COLO668 (cell line): ENCODE data around the gene GALNT18.

Experiments used
- DNase-seq: peaks from one replicate; lab custom pipeline; 2025; ENCODE audit not compliant: unreplicated experiment; lab: John Stamatoyannopoulos, UW

Gene GALNT18

DNA sequence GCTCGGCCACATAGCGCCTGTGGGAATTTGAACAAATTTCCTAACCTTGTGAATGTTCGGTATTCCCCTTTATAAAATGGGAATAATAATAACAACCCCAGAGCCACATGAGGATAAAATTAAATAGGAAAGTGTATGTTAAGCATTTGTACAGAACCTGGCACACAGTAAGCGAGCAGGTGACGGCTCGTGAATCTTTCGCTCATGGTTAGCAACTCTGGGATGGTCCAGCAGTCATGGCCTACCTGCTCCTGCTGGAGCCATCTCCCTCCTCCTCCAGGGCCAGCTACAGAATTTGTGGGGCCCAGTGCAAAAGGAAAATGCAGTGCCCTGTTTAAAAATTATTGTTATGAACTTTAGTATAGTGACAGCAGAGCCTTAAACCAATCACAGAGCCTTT, 180.3 kb downstream of the GALNT18 start:
- DNase-seq, result no peak

DNA sequence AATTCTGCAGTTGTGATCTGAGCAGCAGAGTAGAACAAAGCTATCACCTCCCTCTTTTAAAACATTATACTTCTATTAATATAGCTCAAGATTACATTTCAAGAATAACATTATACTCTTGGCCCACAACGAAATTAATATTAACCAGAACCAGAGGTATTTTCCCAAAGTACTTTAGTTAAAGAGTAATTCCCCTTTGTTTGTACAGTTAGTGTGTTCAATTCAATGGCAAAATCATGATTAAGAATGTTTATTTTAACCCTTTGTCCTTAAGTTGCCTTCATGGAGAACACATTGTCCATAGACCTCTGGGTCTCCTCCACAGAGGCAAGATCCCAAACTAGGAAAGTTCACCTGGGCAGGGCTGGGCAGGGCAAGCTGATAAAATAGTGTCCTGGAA, 180.7 kb downstream of the GALNT18 start:
- no peak for DNase-seq

DNA sequence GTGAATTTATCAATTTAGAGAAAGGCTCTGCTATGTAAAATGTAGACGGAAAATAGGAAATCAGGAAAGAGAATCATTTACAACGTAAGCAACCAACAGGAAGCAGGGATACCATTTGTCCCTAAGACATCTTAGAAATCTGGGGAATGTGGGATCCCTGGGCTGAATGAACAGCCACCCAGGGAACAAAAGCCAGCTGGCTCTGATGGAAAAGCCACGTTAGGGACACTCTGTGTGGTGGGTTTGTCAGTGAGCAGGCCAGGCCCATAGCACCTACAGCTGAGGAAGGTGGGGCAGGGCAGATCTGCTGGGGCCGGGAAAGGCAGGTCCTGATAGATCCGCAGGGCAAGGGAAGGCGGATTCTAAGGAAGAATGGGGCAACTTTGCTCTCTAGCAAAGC, 181.7 kb downstream of the GALNT18 start:
- DNase-seq, result no peak

- no peak for DNase-seq
Observed at GRCh38 chr11:11439591-11439990, 182.2 kb downstream of the GALNT18 start.

DNA sequence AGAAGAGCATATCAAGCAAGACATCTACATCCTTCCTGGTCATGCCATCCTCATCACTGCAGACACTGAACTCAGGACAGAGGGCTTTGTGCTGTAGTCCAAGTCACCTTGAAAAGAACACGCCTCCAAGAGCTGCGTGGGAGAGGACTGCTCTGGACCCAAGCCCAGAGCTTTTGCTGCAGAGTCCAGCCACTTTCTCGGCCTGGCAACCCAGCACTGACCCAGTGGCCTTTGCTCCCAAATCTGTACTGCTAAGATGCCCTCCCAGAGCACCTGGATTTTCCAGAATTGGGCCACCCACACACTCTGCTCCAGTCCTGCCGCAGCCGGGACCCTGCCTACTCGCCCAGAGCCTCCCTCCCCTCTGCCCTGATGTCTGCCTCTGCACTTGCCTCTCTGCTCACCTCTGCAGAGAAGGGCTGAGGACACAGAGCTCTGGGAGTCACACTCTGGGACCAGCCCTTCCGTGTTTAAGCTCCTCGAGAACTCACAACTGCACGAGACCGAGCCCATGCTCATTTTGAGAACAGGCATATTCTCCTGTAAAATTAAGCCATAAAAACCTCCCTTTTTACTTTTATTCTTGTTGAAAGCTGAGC, 185.0 kb downstream of the GALNT18 start:
- no peak for DNase-seq

- DNase-seq, result no peak
Observed at GRCh38 chr11:11435635-11436034, 186.2 kb downstream of the GALNT18 start.

DNA sequence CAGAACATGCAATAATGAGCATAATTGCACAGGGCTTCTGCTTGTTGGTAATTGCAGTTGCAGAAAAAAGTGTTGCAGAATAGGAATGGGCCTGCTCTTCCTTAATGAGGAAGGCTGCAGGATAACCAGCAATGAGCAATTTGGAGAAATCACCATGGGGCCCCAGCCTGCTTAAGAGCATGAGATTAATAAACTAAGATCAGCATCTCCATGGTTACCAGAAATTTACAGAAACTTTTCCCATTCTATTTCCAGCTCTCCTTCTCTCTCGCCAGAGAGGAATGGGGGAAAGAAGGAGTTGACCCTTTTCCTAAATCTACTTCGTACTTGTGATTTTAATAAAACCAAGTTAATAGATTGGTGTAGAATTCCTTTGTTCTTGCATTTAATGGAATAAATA, 187.8 kb downstream of the GALNT18 start:
- DNase-seq, result no peak

- no peak for DNase-seq
Observed at GRCh38 chr11:11432621-11433319, 189.0 kb downstream of the GALNT18 start.

DNA sequence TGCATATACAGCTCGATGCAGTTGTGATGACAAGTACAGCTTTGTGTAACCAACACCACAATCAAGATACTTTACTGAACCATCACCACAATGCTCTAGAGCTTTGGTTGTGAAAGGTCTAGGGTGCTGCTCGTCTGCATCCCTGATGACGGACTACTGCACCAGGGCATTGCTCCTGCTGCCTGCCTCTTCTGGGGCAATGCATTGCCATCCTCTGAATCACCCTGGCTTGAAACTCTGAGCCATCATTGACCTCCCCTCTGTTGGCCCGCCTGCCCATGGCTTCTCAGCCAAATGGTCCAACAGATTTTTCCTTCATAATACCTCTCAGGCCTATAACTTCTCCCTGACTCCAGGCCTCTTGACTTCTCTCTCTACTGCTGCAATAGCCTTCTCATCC, 191.4 kb downstream of the GALNT18 start:
- no peak for DNase-seq

DNA sequence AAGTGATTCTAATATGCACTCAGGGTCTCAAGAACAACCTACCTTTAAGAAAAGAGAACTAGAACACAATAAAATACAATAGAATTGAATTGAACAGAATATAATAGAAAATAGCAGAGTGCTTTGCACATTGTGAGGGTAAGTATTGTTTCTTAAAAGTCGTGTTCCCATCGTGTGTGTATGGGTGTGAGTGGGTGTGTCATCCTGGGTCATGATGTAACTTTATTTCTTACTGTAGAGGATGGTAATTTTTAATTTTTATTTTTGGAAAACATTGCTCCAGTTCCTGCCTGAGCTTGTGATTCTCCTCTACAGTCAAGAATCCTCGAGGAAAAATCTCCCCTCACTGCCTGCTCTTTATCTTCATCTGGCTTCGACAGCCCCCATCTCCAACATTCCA, 193.1 kb downstream of the GALNT18 start:
- no peak for DNase-seq

DNA sequence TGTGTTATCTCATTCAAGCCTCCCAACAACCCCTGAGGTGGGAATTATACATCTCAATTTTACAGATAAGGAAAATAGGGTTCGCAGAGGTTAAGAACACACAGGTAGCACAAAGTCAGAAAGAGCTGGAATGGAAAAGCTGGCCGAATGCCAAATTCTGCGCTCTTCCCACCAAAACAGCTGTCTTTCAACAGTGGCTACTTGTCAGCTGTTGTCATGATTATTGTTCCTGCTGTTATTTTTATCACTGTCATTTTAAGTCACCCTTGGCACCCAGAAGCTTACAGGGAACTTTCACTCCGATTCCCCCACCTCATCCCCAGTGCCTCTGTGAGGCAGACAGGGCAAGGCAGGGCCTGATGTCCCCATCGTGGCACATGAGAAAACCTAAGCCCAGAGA, 194.3 kb downstream of the GALNT18 start:
- DNase-seq, result peak; percentile 57

DNA sequence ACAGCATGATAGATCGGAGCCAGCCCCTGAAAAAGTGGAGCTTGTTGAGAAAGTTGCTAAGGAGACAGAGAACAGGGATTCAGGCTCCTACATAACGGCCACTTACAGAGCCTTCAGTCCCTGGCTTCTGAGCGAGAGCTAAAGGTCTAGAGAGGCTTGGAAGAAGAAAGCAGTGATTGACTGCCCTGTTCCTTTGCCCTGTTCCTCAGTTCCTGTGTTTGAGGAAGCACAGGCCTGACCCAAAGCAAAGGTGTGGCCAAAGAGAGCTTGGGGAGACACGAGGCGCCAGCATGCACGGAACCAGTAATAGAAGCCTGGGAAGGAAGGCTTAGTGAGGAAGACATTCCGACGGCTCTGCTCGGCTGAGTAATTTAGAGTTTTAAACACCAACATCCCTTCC, 194.7 kb downstream of the GALNT18 start:
- DNase-seq, result peak; percentile 27

- DNase-seq, result no peak
Observed at GRCh38 chr11:11426226-11426952, 195.4 kb downstream of the GALNT18 start.

DNA sequence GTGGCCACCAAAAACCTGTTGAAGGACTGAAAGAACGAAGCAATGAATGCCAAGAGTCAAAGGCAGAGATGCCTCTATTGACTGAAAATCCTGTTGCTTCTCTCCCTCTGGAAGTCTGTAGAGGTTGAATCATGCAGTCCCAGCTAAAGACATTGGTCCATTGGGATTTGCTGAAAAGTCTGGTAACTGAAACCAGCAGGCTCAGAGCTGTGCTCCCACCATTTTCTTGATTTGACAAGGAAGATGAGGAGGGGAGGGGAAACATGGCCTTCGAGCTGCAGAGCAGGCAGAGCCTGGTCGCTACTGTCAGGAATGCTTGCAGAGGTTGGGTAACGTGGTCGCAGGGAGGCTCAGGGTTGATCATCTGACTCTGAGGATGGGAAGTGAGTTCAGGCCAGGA, 196.0 kb downstream of the GALNT18 start:
- DNase-seq, result no peak

- DNase-seq, result no peak
Observed at GRCh38 chr11:11424688-11425087, 197.1 kb downstream of the GALNT18 start.

GRCh38 chr11:11422411-11423128, 199.2 kb downstream of the GALNT18 start:
- peak; percentile 5 for DNase-seq

- DNase-seq, result no peak
Observed at GRCh38 chr11:11421509-11421908, 200.3 kb downstream of the GALNT18 start.

- DNase-seq, result no peak
Observed at GRCh38 chr11:11420899-11421285, 200.9 kb downstream of the GALNT18 start.

DNA sequence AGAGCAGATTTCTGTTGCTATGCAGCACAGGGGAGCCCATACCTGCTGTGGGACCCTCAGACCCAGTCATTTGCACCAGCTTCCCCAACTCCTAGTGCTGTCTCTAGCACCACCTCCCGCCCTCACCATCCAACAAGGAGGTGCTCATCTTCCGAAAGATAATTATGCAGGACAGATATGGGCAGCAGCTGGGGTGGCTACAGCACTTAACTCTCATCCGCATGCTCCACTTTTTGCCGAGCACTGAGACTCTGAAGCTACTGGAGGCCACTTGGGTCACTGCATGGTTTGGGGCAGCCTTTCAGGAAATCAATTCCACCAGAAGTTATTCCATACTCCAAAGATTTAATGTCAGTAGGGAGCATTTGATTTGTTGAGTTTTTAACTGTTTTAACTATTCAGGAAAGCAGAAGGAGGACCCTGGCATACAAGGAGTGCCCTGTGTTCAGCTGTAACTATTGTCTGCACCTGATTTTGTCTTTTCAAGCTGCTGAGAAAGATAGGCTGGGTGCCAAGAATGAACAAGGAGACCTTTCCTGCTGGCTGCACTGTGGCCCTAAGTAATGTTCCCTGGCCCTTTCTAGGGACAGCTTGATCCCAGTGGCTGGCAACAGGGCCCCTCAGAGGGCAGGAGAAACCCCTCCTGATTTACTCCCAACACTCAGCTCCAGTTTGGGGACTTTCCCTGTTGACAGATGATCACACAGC, 201.5 kb downstream of the GALNT18 start:
- no peak for DNase-seq

GRCh38 chr11:11419747-11420146, 202.1 kb downstream of the GALNT18 start:
- no peak for DNase-seq

DNA sequence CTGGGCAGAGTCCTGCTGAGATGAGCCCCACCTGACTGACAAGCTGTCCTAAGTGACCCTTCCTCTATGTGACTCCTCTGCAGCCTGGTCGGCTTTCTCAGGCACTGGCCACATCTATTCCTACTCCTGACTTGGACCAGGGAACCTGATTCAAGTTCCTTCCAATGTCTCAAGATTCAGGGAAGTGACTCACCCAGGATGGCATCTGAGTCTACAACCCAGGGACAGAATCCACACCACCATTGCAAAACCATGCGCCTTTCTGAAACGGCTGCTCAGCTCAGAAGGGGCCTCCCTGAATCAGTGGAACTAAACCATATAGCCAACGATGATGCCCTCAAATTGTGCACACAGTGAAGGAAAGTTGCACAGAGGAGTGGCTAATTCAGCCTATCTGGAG, 204.9 kb downstream of the GALNT18 start:
- no peak for DNase-seq
